Left forelimb (tissue), 1 donor: Measurements from ENCODE around the gene FAM25C.
"Not testable (repeated sequence)": the region's sequence is repeated elsewhere in the genome, so short reads cannot be mapped to it uniquely, and the experiment has no call there.

Source experiments
- DNase-seq: peaks from one replicate; pipeline ENCODE4 v3.0.0-alpha.2; 2018; ENCODE audit warnings: low spot score

FAM25C gene

GRCh38 chr10:47999691-48000090 is at the start of gene FAM25C:
FAM25C (minus strand) TSS chr10:47999791; CDS start chr10:47999765, 26 bp downstream.
- not testable (repeated sequence) for DNase-seq

GRCh38 chr10:48044557-48044956 is 45.0 kb upstream of the FAM25C start:
- DNase-seq = not testable (repeated sequence)

GRCh38 chr10:48031390-48031789 is 31.8 kb upstream of the FAM25C start:
- not testable (repeated sequence) for DNase-seq

- not testable (repeated sequence) for DNase-seq
Observed at GRCh38 chr10:48002306-48002705, 2.7 kb upstream of the FAM25C start.

- not testable (repeated sequence) for DNase-seq
Observed at GRCh38 chr10:47994045-47994444, 5.5 kb downstream of the FAM25C start.

- DNase-seq = not testable (repeated sequence)
Observed at GRCh38 chr10:47992560-47992959, 7.0 kb downstream of the FAM25C start.

GRCh38 chr10:47991706-47992105 is 7.9 kb downstream of the FAM25C start:
- DNase-seq = not testable (repeated sequence)

GRCh38 chr10:47990097-47990496 is 9.5 kb downstream of the FAM25C start:
- not testable (repeated sequence) for DNase-seq

GRCh38 chr10:47989542-47989950 is 10.0 kb downstream of the FAM25C start:
- not testable (repeated sequence) for DNase-seq

GRCh38 chr10:47988718-47989541 is 10.7 kb downstream of the FAM25C start:
- DNase-seq = not testable (repeated sequence)

- not testable (repeated sequence) for DNase-seq
Observed at GRCh38 chr10:47987952-47988351, 11.6 kb downstream of the FAM25C start.

- not testable (repeated sequence) for DNase-seq
Observed at GRCh38 chr10:47986413-47987230, 13.0 kb downstream of the FAM25C start.

GRCh38 chr10:47975409-47975808 is 24.2 kb downstream of the FAM25C start:
- DNase-seq = not testable (repeated sequence)

GRCh38 chr10:47973131-47973530 is 26.5 kb downstream of the FAM25C start:
- DNase-seq = not testable (repeated sequence)

- DNase-seq = not testable (repeated sequence)
Observed at GRCh38 chr10:47972077-47972476, 27.5 kb downstream of the FAM25C start.

- DNase-seq = not testable (repeated sequence)
Observed at GRCh38 chr10:47971598-47971997, 28.0 kb downstream of the FAM25C start.

GRCh38 chr10:47970047-47970446 is 29.5 kb downstream of the FAM25C start:
- not testable (repeated sequence) for DNase-seq

GRCh38 chr10:47968988-47969387 is 30.6 kb downstream of the FAM25C start:
- not testable (repeated sequence) for DNase-seq

- DNase-seq = not testable (repeated sequence)
Observed at GRCh38 chr10:47964280-47965063, 35.1 kb downstream of the FAM25C start.

GRCh38 chr10:47962785-47963184 is 36.8 kb downstream of the FAM25C start:
- not testable (repeated sequence) for DNase-seq

GRCh38 chr10:47960699-47961098 is 38.9 kb downstream of the FAM25C start:
- DNase-seq = not testable (repeated sequence)

GRCh38 chr10:47959677-47960076 is 39.9 kb downstream of the FAM25C start:
- not testable (repeated sequence) for DNase-seq
